Omental fat pad (tissue), 4 donors: ENCODE data around the gene SEMA4B. TPM values are rescaled to one million over a fixed set of nuclear protein-coding genes. Genes with fewer than 3 reads are reported as not detected.

Source experiments
- ATAC-seq: fragments of 150-250 bp; one replicate; pipeline ENCODE4 v1.9.1; 2016; ENCODE audit warnings: mild to moderate bottlenecking, moderate library complexity; ENCODE audit not compliant: low FRiP score
- DNase-seq: peaks from one replicate; pipeline ENCODE4 v3.0.0-alpha.2; 2019; ENCODE audit warnings: low spot score
- CTCF ChIP-seq, 3 donors: fragments of 450-650 bp; IDR thresholded peaks; one replicate each; pipeline ENCODE4 v1.5.1; 2016 to 2017; ENCODE audit warnings: antibody characterized with exemption in 3 of 3, mild to moderate bottlenecking in 3 of 3, moderate library complexity in 2 of 3
- total RNA-seq, 4 donors: library from RNA; depleted of rRNA; stranded (reverse); fragments of >200 nt; gene quantifications; one replicate each; pipeline ENCODE4 v1.1.0, GENCODE V29; 2016

Gene SEMA4B
- total RNA-seq, 4 donors from 2014 or later: 9.3 to 24.4 (median 17.6) TPM

DNA sequence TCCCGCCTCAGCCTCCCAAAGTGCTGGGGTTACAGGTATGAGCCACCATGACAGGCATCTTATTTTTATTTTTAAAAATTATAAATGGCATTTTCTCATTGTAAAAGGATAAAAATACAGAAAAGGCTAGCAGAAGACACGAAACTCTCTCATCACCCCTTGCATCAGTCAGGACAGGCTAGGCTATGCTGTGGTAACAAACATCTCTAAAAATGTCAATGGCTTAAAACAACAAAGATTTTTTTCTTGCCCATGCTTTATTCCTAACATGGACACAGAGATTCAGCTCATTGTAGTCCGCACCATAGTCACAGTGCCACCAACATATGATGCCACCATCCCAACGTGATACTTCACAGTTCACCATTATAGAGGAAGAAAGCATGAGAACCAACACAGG is 34.0 kb upstream of the SEMA4B start:
- ATAC-seq (no peak), DNase-seq (no peak)
- no peak for TF ChIP-seq CTCF (IDR thresholded peaks at IDR 0.05)

GRCh38 chr15:90171623-90172022 is 29.5 kb upstream of the SEMA4B start:
- DNase-seq (no peak), ATAC-seq (no peak)
- TF ChIP-seq CTCF (IDR thresholded peaks at IDR 0.05): no peak

DNA sequence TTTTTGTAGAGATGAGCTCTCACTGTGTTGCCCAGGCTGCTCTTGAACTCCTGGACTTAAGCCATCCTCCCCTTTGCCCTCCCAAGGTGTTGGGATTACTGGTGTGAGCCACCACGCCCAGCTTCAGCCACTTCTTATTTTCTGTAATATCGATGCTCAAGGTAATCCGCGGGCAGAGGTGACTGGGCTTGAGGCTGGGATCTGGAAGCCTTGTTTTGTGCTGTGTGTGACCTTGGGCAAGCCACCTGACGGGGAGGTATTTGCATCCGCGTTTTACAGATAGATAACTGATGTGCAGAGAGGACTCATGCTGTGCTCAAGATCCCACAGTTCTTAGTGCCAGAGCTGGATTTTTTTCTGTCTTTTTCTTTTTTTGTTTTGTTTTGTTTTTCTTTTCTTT is 27.8 kb upstream of the SEMA4B start:
- DNase-seq (no peak), ATAC-seq (no peak)
- no peak for TF ChIP-seq CTCF (IDR thresholded peaks at IDR 0.05)

DNA sequence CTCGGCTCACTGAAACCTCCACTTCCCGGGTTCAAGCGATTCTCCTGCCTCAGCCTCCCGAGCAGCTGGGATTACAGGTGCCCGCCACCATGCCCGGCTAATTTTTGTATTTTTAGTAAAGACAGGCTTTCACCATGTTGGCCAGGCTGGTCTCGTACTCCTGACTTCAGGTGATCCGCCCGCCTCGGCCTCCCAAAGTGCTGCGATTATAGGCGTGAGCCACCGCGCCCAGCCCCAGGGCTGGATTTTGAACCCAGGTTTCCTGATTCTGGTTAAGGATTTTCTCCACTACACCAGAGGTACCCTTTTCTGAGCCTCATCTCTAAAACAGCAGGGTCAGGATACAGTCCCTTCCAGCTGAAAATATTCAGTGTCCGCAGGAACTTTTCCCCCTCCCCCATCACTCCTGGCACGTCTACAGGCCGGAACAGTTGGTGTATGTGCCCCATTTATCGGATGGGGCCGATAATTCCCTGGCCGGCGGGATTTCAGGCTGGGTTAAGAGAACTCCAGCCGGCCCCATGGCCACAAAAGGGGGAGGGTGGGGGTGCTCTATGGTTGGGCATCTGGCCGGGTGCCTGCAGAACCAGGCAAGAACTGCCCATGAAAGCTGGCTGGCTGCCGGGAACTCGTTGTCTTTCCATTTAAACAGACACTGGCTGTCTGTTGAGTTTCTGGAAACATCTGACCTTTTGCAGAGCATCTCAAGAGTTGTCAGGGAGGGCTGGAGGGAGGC is 26.8 kb upstream of the SEMA4B start:
- ATAC-seq (peak; percentile 80), DNase-seq (peak; percentile 63)
- no peak for TF ChIP-seq CTCF (IDR thresholded peaks at IDR 0.05)

GRCh38 chr15:90177012-90177411 is 24.1 kb upstream of the SEMA4B start:
- ATAC-seq (no peak), DNase-seq (no peak)
- TF ChIP-seq CTCF (IDR thresholded peaks at IDR 0.05): no peak

- DNase-seq (no peak), ATAC-seq (no peak)
- no peak for TF ChIP-seq CTCF (IDR thresholded peaks at IDR 0.05)
Observed at GRCh38 chr15:90178468-90179435, 22.4 kb upstream of the SEMA4B start.
